Thyroid gland (tissue), 4 donors: ENCODE measurements around the gene WHRN. TPM values are rescaled to one million over a fixed set of nuclear protein-coding genes. Genes with fewer than 3 reads are reported as not detected.

Source experiments
- DNase-seq, 2 donors: peaks; one replicate each; pipeline ENCODE4 v3.0.0-alpha.2; 2019
- H3K27ac ChIP-seq, 3 donors: fragments of 200-600 bp; sonication (generic); 1 replicate in 2 of 3; 2 replicates in 1 of 3; pipeline ENCODE4 v1.5.1; 2016 to 2019; ENCODE audit warnings: mild to moderate bottlenecking in 1 of 3, moderate library complexity in 1 of 3
- H3K27me3 ChIP-seq: fragments of 200-600 bp; sonication (generic); one replicate; pipeline ENCODE4 v1.5.1; 2019
- H3K36me3 ChIP-seq, 2 donors: fragments of 200-600 bp; sonication (generic); one replicate each; pipeline ENCODE4 v1.5.1; 2016 to 2019
- H3K4me1 ChIP-seq, 2 donors: fragments of 200-600 bp; sonication (generic); one replicate each; pipeline ENCODE4 v1.5.1; 2017 to 2019
- H3K4me3 ChIP-seq, 3 donors: fragments of 200-600 bp; sonication (generic); replicated peaks in 1 of 3; 1 replicate in 2 of 3; 2 replicates in 1 of 3; pipeline ENCODE4 v1.5.1; 2016; ENCODE audit warnings: mild to moderate bottlenecking in 1 of 3
- H3K9me3 ChIP-seq: fragments of 200-600 bp; sonication (generic); one replicate; pipeline ENCODE4 v1.5.1; 2017
- CTCF ChIP-seq, 6 experiments: fragments of 200-600 bp in 3 of 6; fragments of 450-650 bp in 3 of 6; sonication (generic) in 3 of 6; IDR thresholded peaks; one replicate each; pipeline ENCODE4 v1.5.1; 2016 to 2019; ENCODE audit warnings: antibody characterized with exemption in 6 of 6, mild to moderate bottlenecking in 2 of 6, inconsistent platforms in 1 of 6, moderate library complexity in 1 of 6
- POLR2A ChIP-seq, 2 donors: fragments of 450-650 bp; IDR thresholded peaks; one replicate each; pipeline ENCODE4 v1.6.1; 2017; ENCODE audit warnings: antibody characterized with exemption in 2 of 2, mild to moderate bottlenecking in 2 of 2, moderate library complexity in 1 of 2
- WGBS, 2 donors: methylation state at CpG; one replicate each; pipeline ENCODE4 v1.1.5; 2017; 5-methylcytosine and 5-hydroxymethylcytosine counted together
- intact Hi-C: fragments of 100-400 bp; cut with DNase I; formaldehyde crosslinking; loops from one replicate; pipeline ENCODE4 v1.15.1; 2023
- total RNA-seq, 4 donors: library from RNA; depleted of rRNA; stranded (reverse); fragments of >200 nt; gene quantifications; one replicate each; pipeline ENCODE4 v1.2.3, GENCODE V29; 2016

Gene WHRN
- total RNA-seq, 4 donors from 2014 or later: 7.4 to 13.0 (median 10.9) TPM

GRCh38 chr9:114450833-114451706 lies 54.2 kb downstream of the WHRN start:
- 93 to 94% methylated on average over 12 of the region's 12 CpGs for WGBS, 2 donors
- TF ChIP-seq POLR2A (IDR thresholded peaks at IDR 0.05): no peak
- TF ChIP-seq CTCF (IDR thresholded peaks at IDR 0.05): no peak
- no peaks in the 10 kb centered on the region for H3K27me3 ChIP-seq
- H3K27ac ChIP-seq: no peak overlapping the region
- H3K36me3 ChIP-seq: no peaks in the 10 kb centered on the region
- H3K4me1 ChIP-seq: no peaks in the 10 kb centered on the region
- DNase-seq: no peak
- H3K4me3 ChIP-seq: no peak overlapping the region
- intact Hi-C loops: no loop called here
- no peaks in the 10 kb centered on the region for H3K9me3 ChIP-seq

GRCh38 chr9:114450181-114450580 lies 55.1 kb downstream of the WHRN start:
- H3K9me3 ChIP-seq: no peaks in the 10 kb centered on the region
- no peaks in the 10 kb centered on the region for H3K27me3 ChIP-seq
- WGBS, 2 donors: 68 to 74% methylated on average over 3 of the region's 3 CpGs
- H3K27ac ChIP-seq: no peak overlapping the region
- DNase-seq: no peak
- no peak overlapping the region for H3K4me3 ChIP-seq
- no peak for TF ChIP-seq POLR2A (IDR thresholded peaks at IDR 0.05)
- TF ChIP-seq CTCF (IDR thresholded peaks at IDR 0.05): no peak
- H3K4me1 ChIP-seq: no peaks in the 10 kb centered on the region
- intact Hi-C loops: no loop called here
- H3K36me3 ChIP-seq: no peaks in the 10 kb centered on the region

GRCh38 chr9:114449236-114449635 lies 56.0 kb downstream of the WHRN start:
- intact Hi-C loops: no loop called here
- H3K9me3 ChIP-seq: no peaks in the 10 kb centered on the region
- WGBS, 2 donors: 79 to 81% methylated on average over 4 to 5 of the region's 5 CpGs

GRCh38 chr9:114448706-114449105 lies 56.6 kb downstream of the WHRN start:
- no peak overlapping the region for H3K4me3 ChIP-seq
- intact Hi-C loops: no loop called here
- no peaks in the 10 kb centered on the region for H3K36me3 ChIP-seq
- no peaks in the 10 kb centered on the region for H3K27me3 ChIP-seq
- 80 to 92% methylated on average over 2 of the region's 2 CpGs for WGBS, 2 donors
- H3K4me1 ChIP-seq: no peaks in the 10 kb centered on the region
- TF ChIP-seq POLR2A (IDR thresholded peaks at IDR 0.05): no peak
- TF ChIP-seq CTCF (IDR thresholded peaks at IDR 0.05): no peak
- H3K27ac ChIP-seq: no peak overlapping the region
- DNase-seq: no peak
- no peaks in the 10 kb centered on the region for H3K9me3 ChIP-seq

More at GRCh38 chr9:114449236-114449635, 56.0 kb downstream of the WHRN start:
- Histone ChIP-seq H3K27ac (no peak overlapping the region), H3K36me3 (no peaks in the 10 kb centered on the region), H3K4me1 (no peaks in the 10 kb centered on the region), H3K27me3 (no peaks in the 10 kb centered on the region), H3K4me3 (no peak overlapping the region)
- DNase-seq: no peak
- TF ChIP-seq POLR2A (IDR thresholded peaks at IDR 0.05) (no peak), CTCF (IDR thresholded peaks at IDR 0.05) (no peak)

GRCh38 chr9:114446672-114447450 lies 58.4 kb downstream of the WHRN start:
- no peak for DNase-seq
- intact Hi-C loops: no loop called here
- H3K4me1 ChIP-seq: no peaks in the 10 kb centered on the region
- WGBS, 2 donors: 69 to 70% methylated on average over 8 of the region's 8 CpGs
- no peaks in the 10 kb centered on the region for H3K27me3 ChIP-seq
- H3K36me3 ChIP-seq: no peaks in the 10 kb centered on the region
- TF ChIP-seq CTCF (IDR thresholded peaks at IDR 0.05) (no peak), POLR2A (IDR thresholded peaks at IDR 0.05) (no peak)
- H3K4me3 ChIP-seq: no peak overlapping the region
- no peak overlapping the region for H3K27ac ChIP-seq
- no peaks in the 10 kb centered on the region for H3K9me3 ChIP-seq
